EH (cell line): ENCODE results near the gene GTF2B.
"Not testable (repeated sequence)": the region's sequence is repeated elsewhere in the genome, so short reads cannot be mapped to it uniquely, and the experiment has no call there.

Experiments used
- DNase-seq: peaks from one replicate; pipeline ENCODE4 v3.0.0-alpha.2; 2015; ENCODE audit warnings: low read depth

The GTF2B gene

GRCh38 chr1:88891318-88891950 lies at the start of gene GTF2B:
GTF2B (minus strand) TSS chr1:88891567; CDS start chr1:88891499, 68 bp downstream.
- peak; percentile 96 for DNase-seq

GRCh38 chr1:88938528-88938927 lies 47.2 kb upstream of the GTF2B start:
- not testable (repeated sequence) for DNase-seq

- DNase-seq, result no peak
Observed at GRCh38 chr1:88936760-88937342, 45.5 kb upstream of the GTF2B start.

GRCh38 chr1:88936223-88936523 lies 44.8 kb upstream of the GTF2B start:
- DNase-seq, result no peak

GRCh38 chr1:88935522-88936222 lies 44.3 kb upstream of the GTF2B start:
- DNase-seq, result peak; percentile 55

GRCh38 chr1:88930176-88930575 lies 38.8 kb upstream of the GTF2B start:
- not testable (repeated sequence) for DNase-seq

GRCh38 chr1:88923224-88923623 lies 31.9 kb upstream of the GTF2B start:
- DNase-seq, result no peak

- no peak for DNase-seq
Observed at GRCh38 chr1:88922214-88922613, 30.8 kb upstream of the GTF2B start.

GRCh38 chr1:88920845-88921244 lies 29.5 kb upstream of the GTF2B start:
- DNase-seq, result no peak

- DNase-seq, result peak; percentile 12
Observed at GRCh38 chr1:88917321-88918025, 26.1 kb upstream of the GTF2B start.

- DNase-seq, result no peak
Observed at GRCh38 chr1:88916883-88917282, 25.5 kb upstream of the GTF2B start.

- DNase-seq, result not testable (repeated sequence)
Observed at GRCh38 chr1:88911800-88912199, 20.4 kb upstream of the GTF2B start.

- no peak for DNase-seq
Observed at GRCh38 chr1:88911161-88911560, 19.8 kb upstream of the GTF2B start.

- DNase-seq, result no peak
Observed at GRCh38 chr1:88910401-88910800, 19.0 kb upstream of the GTF2B start.

GRCh38 chr1:88900883-88901282 lies 9.5 kb upstream of the GTF2B start:
- no peak for DNase-seq

GRCh38 chr1:88897070-88897730 lies 5.8 kb upstream of the GTF2B start:
- DNase-seq, result no peak

- peak; percentile 56 for DNase-seq
Observed at GRCh38 chr1:88892357-88892877, 1.1 kb upstream of the GTF2B start.

GRCh38 chr1:88891951-88892340 lies 579 bp upstream of the GTF2B start:
- DNase-seq, result no peak

- peak; percentile 45 for DNase-seq
Observed at GRCh38 chr1:88890791-88891317, 513 bp downstream of the GTF2B start.

- no peak for DNase-seq
Observed at GRCh38 chr1:88890131-88890530, 1.2 kb downstream of the GTF2B start.

GRCh38 chr1:88888750-88889149 lies 2.6 kb downstream of the GTF2B start:
- no peak for DNase-seq

- no peak for DNase-seq
Observed at GRCh38 chr1:88885933-88886332, 5.4 kb downstream of the GTF2B start.
